ENCODE data around the gene PPP1R3F.

PPP1R3F gene

DNA sequence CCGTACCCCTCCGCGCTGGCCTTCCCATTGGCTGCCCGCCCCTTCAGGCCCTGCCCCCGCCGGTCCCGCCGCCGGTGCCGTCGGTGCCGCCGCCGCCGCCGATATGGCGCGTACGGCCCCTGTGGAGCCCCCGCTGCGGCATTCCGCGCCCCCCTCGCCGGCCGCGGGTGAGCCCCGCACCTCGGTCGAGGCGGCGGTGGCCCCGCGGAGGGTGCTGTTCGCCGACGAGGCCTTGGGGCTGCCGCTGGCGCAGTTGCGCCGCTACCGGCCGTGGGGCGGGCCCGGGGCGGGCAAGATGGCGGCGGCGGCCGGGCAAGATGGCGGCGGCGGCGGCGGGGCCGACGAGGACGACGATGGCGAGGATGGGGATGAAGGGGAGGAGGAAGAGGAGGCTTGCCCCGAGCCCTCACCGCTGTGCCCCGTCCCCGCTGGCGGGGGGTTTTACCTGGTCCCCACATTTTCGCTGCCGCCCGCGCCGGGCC is at the start of gene PPP1R3F:
Gene PPP1R3F (plus strand): TSS at position 27 of the 482 bp plus-strand sequence. CDS start 77 bp downstream, at position 104.
- peak within 1 kb of the TSS; percentile 73 for H3K27ac ChIP-seq
- TF ChIP-seq, protein P1, sequence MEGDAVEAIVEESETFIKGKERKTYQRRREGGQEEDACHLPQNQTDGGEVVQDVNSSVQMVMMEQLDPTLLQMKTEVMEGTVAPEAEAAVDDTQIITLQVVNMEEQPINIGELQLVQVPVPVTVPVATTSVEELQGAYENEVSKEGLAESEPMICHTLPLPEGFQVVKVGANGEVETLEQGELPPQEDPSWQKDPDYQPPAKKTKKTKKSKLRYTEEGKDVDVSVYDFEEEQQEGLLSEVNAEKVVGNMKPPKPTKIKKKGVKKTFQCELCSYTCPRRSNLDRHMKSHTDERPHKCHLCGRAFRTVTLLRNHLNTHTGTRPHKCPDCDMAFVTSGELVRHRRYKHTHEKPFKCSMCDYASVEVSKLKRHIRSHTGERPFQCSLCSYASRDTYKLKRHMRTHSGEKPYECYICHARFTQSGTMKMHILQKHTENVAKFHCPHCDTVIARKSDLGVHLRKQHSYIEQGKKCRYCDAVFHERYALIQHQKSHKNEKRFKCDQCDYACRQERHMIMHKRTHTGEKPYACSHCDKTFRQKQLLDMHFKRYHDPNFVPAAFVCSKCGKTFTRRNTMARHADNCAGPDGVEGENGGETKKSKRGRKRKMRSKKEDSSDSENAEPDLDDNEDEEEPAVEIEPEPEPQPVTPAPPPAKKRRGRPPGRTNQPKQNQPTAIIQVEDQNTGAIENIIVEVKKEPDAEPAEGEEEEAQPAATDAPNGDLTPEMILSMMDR (conservative IDR thresholded peaks at IDR 0.05) = no peak

DNA sequence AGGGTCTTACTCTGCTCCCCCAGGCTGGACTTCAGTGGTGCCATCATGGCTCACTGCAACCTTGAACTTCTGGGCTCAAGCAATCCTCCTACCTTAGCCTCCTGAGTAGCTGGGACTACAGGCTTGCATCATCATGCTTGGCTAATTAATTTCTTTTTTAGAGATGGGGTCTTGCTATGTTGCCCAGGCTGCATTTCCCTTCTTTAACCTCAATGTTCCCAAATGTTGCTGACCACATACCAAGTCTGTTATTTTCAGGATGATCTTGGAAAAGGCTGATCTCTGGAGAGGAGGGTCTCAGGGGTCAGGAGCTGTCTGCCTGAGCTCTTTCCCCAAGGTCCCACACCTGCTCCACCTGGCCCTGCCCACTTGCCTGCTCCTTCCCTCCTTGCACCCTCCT is 49.5 kb upstream of the PPP1R3F start:
- TF ChIP-seq, protein P1 (conservative IDR thresholded peaks at IDR 0.05) = no peak

DNA sequence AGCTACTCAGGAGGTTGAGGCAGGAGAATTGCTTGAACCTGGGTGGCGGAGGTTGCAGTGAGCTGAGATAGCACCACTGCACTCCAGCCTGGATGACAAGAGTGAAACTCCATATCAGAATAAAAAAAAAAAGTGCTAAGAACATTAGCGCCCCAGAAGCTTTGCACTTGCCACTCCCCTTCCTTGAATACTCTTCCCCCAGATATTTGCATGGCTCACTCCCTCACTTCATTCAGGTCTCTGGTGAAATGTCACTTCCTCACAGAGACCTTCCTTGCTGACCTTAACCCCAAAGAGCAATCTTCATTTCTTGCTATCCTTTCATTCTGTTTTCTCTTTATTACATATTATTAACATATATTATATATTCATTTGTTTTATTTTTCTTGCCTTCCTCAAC is 47.7 kb upstream of the PPP1R3F start:
- TF ChIP-seq, protein P1 (conservative IDR thresholded peaks at IDR 0.05) = no peak
- H3K27ac ChIP-seq = no peak overlapping the region

More for the DNA sequence above, 49.5 kb upstream of the PPP1R3F start:
- H3K27ac ChIP-seq = no peak overlapping the region

DNA sequence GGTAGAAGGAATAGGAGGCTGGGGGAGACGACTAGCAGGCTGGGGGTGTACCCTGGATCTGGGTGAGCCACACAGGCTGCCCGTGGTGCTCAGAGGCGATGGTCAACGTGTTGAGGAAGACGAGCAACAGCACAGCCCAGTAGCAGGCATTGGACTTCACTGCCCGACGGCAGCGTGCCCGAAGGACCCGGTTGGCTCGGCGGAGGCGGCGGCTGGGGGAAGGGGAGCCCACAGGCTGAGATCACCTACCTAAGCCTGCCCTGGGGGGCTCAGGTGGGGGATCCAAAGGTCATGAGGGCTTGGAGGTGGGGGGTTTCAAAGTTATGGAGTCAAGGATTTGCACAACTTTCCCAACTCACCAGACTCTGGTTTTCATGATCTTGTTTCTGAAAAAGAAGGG is 43.7 kb upstream of the PPP1R3F start:
- H3K27ac ChIP-seq = no peak overlapping the region
- TF ChIP-seq, protein P1 (conservative IDR thresholded peaks at IDR 0.05) = no peak

GRCh38 chrX:49226946-49227345 is 42.6 kb upstream of the PPP1R3F start:
- no peak overlapping the region for H3K27ac ChIP-seq
- TF ChIP-seq, protein P1 (conservative IDR thresholded peaks at IDR 0.05) = no peak

GRCh38 chrX:49227726-49228125 is 41.9 kb upstream of the PPP1R3F start:
- no peak overlapping the region for H3K27ac ChIP-seq
- TF ChIP-seq, protein P1 (conservative IDR thresholded peaks at IDR 0.05) = no peak

DNA sequence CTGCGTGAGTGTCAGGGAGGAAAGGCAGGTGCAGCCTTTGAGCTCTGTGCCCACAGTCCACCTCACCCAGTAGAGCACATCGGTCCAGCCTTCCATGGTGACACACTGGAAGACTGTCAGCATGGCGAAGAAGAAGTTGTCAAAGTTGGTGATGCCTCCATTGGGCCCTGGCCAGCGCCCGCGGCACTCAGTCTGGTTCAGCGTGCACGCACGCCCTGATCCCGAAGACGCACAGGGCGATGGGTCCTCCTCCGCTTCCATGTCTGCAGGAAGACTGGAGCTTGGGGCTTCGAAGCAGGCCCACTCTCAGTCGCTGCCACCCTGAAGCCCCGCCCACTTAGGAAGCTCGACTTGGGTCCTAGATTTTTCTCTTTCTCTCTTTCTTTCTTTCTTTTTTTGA is 41.4 kb upstream of the PPP1R3F start:
- H3K27ac ChIP-seq = no peak overlapping the region
- TF ChIP-seq, protein P1 (conservative IDR thresholded peaks at IDR 0.05) = no peak
